Neural progenitor cell (in vitro differentiated cells): ENCODE results near the gene CCDC66. TPM values are rescaled to one million over a fixed set of nuclear protein-coding genes. Genes with fewer than 3 reads are reported as not detected.

Experiments used
- DNase-seq: peaks from one replicate; pipeline ENCODE4 v3.0.0-alpha.2; 2016; ENCODE audit warnings: low spot score
- H2AFZ ChIP-seq: fragments of 200-600 bp; sonication (generic); replicated peaks from 2 replicates; pipeline ENCODE4 v1.6.1; 2016; ENCODE audit warnings: antibody characterized with exemption
- H3F3A ChIP-seq: fragments of 200-600 bp; sonication (generic); 2 replicates; pipeline ENCODE4 v1.6.1; 2016; ENCODE audit warnings: antibody characterized with exemption, low read depth
- H3K27ac ChIP-seq: fragments of 200-600 bp; sonication (generic); 2 replicates; pipeline ENCODE4 v1.5.1; 2016; ENCODE audit warnings: mild to moderate bottlenecking
- H3K27me3 ChIP-seq: fragments of 200-600 bp; sonication (generic); 2 replicates; pipeline ENCODE4 v1.6.1; 2016; ENCODE audit warnings: mild to moderate bottlenecking, moderate library complexity
- H3K36me3 ChIP-seq: fragments of 200-600 bp; sonication (generic); 2 replicates; pipeline ENCODE4 v1.5.1; 2016
- H3K4me1 ChIP-seq: fragments of 200-600 bp; sonication (generic); 2 replicates; pipeline ENCODE4 v1.6.1; 2016; ENCODE audit warnings: mixed run types
- H3K4me2 ChIP-seq: fragments of 200-600 bp; sonication (generic); 2 replicates; pipeline ENCODE4 v1.6.1; 2016
- H3K4me3 ChIP-seq: fragments of 200-600 bp; sonication (generic); 2 replicates; pipeline ENCODE4 v1.5.1; 2016
- H3K79me2 ChIP-seq: fragments of 200-600 bp; sonication (generic); 2 replicates; pipeline ENCODE4 v1.6.1; 2016; ENCODE audit warnings: low read depth
- H3K9ac ChIP-seq: fragments of 200-600 bp; sonication (generic); 2 replicates; pipeline ENCODE4 v1.6.1; 2016
- H3K9me3 ChIP-seq: fragments of 200-600 bp; sonication (generic); 2 replicates; pipeline ENCODE4 v1.5.1; 2016; ENCODE audit warnings: low read depth
- H4K20me1 ChIP-seq: fragments of 200-600 bp; sonication (generic); 2 replicates; pipeline ENCODE4 v1.6.1; 2016; ENCODE audit warnings: low read depth
- H3K27ac Mint-ChIP-seq: 3 replicates; pipeline ENCODE4 v1.8.0; 2021; ENCODE audit warnings: mixed read lengths
- H3K27me3 Mint-ChIP-seq: 2 replicates; pipeline ENCODE4 v1.8.0; 2022; ENCODE audit warnings: low read depth, mild to moderate bottlenecking, inconsistent platforms, moderate library complexity, mixed read lengths; ENCODE audit not compliant: insufficient read depth
- H3K36me3 Mint-ChIP-seq: 3 replicates; pipeline ENCODE4 v1.8.0; 2021; ENCODE audit warnings: mixed read lengths
- H3K4me1 Mint-ChIP-seq: 3 replicates; pipeline ENCODE4 v1.8.0; 2021; ENCODE audit warnings: mixed read lengths
- H3K4me3 Mint-ChIP-seq: 3 replicates; pipeline ENCODE4 v1.8.0; 2021; ENCODE audit warnings: mild to moderate bottlenecking, moderate library complexity, mixed read lengths
- H3K9me3 Mint-ChIP-seq: 3 replicates; pipeline ENCODE4 v1.8.0; 2020; ENCODE audit warnings: mixed read lengths
- CTCF ChIP-seq: fragments of 200-600 bp; sonication (generic); IDR thresholded peaks from 2 replicates; pipeline ENCODE4 v1.5.1; 2017; ENCODE audit warnings: antibody characterized with exemption, mild to moderate bottlenecking
- EZH2 ChIP-seq: fragments of 200-600 bp; sonication (generic); IDR thresholded peaks from 2 replicates; pipeline ENCODE4 v1.6.1; 2017; ENCODE audit warnings: antibody characterized with exemption, mild to moderate bottlenecking, moderate library complexity
- EZH2phosphoT487 ChIP-seq: fragments of 200-600 bp; sonication (generic); IDR thresholded peaks from 2 replicates; pipeline ENCODE4 v1.6.1; 2017; ENCODE audit warnings: antibody characterized with exemption
- total RNA-seq: library from RNA; depleted of rRNA; stranded (reverse); fragments of >200 nt; gene quantifications from 2 replicates; pipeline ENCODE4 v1.2.3, GENCODE V29; 2015; ENCODE audit warnings: low replicate concordance

CCDC66 gene
- total RNA-seq, 1 donor from 2014 or later, result 34.1 TPM

DNA sequence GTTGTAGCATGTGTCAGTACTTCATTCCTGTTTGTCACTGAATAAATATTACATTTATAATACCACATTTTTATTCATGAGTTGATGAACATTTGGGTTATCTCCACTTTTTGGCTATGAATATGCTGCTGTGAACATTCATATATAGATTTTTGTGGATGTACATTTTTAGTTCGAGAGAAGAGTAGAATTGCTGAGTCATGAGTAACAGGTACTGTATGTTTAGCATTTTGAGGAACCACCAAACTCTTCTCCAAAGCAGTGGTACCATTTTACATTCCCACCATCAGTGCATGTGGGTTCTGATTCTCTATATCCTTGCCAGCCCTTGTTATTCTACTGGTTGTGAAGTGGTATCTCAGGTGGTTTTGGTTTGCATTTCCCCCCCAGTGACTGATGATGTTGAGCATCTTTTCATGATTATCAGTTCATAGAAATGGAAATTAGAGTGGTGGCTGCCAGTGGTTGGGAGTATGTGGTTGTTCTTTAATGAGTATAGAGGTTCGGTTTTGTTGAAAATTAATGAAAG lies 59.6 kb downstream of the CCDC66 start:
- DNase-seq, result no peak

DNA sequence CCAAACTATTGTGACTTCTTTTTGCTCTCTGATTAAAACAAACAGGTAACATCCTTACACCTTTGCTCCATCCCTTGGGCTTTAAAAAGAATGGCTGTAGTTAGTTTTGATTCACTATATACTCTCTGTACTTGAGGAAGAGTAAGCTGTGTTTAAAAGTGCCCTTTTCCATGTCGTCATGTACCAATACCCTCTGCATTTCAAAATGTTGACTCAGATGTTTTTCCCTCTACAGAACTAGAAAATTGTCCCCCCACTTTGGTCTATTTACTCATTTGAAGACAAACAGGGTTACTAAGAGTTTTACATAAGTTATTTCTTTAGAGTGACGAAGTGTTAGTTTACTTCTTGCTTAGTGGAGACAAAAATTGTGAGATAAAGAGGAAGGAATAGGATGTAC lies 63.4 kb downstream of the CCDC66 start:
- H3K4me3 Mint-ChIP-seq, result no peak overlapping the region
- no peak overlapping the region for H3K4me2 ChIP-seq

More for the DNA sequence above, 59.6 kb downstream of the CCDC66 start:
- no peaks in the 10 kb centered on the region for H3K27me3 ChIP-seq
- no peaks in the 10 kb centered on the region for H3K9me3 ChIP-seq
- Mint-ChIP-seq H3K36me3 (peaks cover 40% of the 10 kb centered on the region), H3K4me1 (no peaks in the 10 kb centered on the region), H3K27me3 (no peaks in the 10 kb centered on the region), H3K27ac (no peak overlapping the region), H3K4me3 (no peak overlapping the region), H3K9me3 (no peaks in the 10 kb centered on the region)
- H2AFZ ChIP-seq, result no peak overlapping the region
- no peak overlapping the region for H3K4me2 ChIP-seq
- H3K9ac ChIP-seq, result no peak overlapping the region
- H3K79me2 ChIP-seq, result no peaks in the 10 kb centered on the region
- peak overlapping the region; percentile 21 for H3K27ac ChIP-seq
- H4K20me1 ChIP-seq, result no peaks in the 10 kb centered on the region
- no peak overlapping the region for H3K4me3 ChIP-seq
- TF ChIP-seq EZH2phosphoT487 (no peak), EZH2 (no peak), CTCF (no peak)
- no peaks in the 10 kb centered on the region for H3K4me1 ChIP-seq
- peaks cover 10% of the 10 kb centered on the region for H3K36me3 ChIP-seq
- H3F3A ChIP-seq, result peaks cover 4% of the 10 kb centered on the region

GRCh38 chr3:56621681-56622080 lies 64.7 kb downstream of the CCDC66 start:
- Histone ChIP-seq H3K27ac (no peak overlapping the region), H4K20me1 (no peaks in the 10 kb centered on the region), H3K4me3 (no peak overlapping the region), H3K79me2 (no peaks in the 10 kb centered on the region), H3K4me2 (no peak overlapping the region), H3K9me3 (no peaks in the 10 kb centered on the region), H3K9ac (no peak overlapping the region), H3K4me1 (no peaks in the 10 kb centered on the region), H3K36me3 (peaks cover 29% of the 10 kb centered on the region), H2AFZ (no peak overlapping the region), H3F3A (peaks cover 13% of the 10 kb centered on the region), H3K27me3 (no peaks in the 10 kb centered on the region)
- no peaks in the 10 kb centered on the region for H3K4me1 Mint-ChIP-seq
- no peak overlapping the region for H3K27ac Mint-ChIP-seq
- H3K4me3 Mint-ChIP-seq, result no peak overlapping the region
- no peaks in the 10 kb centered on the region for H3K27me3 Mint-ChIP-seq
- H3K36me3 Mint-ChIP-seq, result peaks cover 40% of the 10 kb centered on the region
- H3K9me3 Mint-ChIP-seq, result no peaks in the 10 kb centered on the region
- no peak for DNase-seq
- no peak for TF ChIP-seq CTCF
- no peak for TF ChIP-seq EZH2
- no peak for TF ChIP-seq EZH2phosphoT487

More for the DNA sequence above, 63.4 kb downstream of the CCDC66 start:
- Histone ChIP-seq H3K27ac (no peak overlapping the region), H4K20me1 (no peaks in the 10 kb centered on the region), H3K4me3 (no peak overlapping the region), H3K27me3 (no peaks in the 10 kb centered on the region), H3F3A (peaks cover 13% of the 10 kb centered on the region), H3K9ac (no peak overlapping the region), H3K36me3 (peaks cover 29% of the 10 kb centered on the region), H3K9me3 (no peaks in the 10 kb centered on the region), H2AFZ (no peak overlapping the region), H3K4me1 (no peaks in the 10 kb centered on the region), H3K79me2 (no peaks in the 10 kb centered on the region)
- Mint-ChIP-seq H3K9me3 (no peaks in the 10 kb centered on the region), H3K27me3 (no peaks in the 10 kb centered on the region), H3K36me3 (peaks cover 42% of the 10 kb centered on the region), H3K27ac (no peak overlapping the region), H3K4me1 (no peaks in the 10 kb centered on the region)
- no peak for DNase-seq
- TF ChIP-seq EZH2 (no peak), CTCF (no peak), EZH2phosphoT487 (no peak)
